ENCODE results near the gene CELF1.
"Not testable (repeated sequence)": the region's sequence is repeated elsewhere in the genome, so short reads cannot be mapped to it uniquely, and the experiment has no call there.

The CELF1 gene

GRCh38 chr11:47586098-47586855 lies 33.3 kb upstream of the CELF1 start, which contains the start of gene FAM180B:
Gene FAM180B (plus strand): TSS chr11:47586678. CDS start chr11:47586769, 91 bp downstream.
- Mint-ChIP-seq H3K9me3 (no peaks in the 10 kb centered on the region), H3K4me1 (peaks cover 7% of the 10 kb centered on the region), H3K27ac (peak within 1 kb of the TSS; percentile 79), H3K4me3 (no peak within 1 kb of the TSS), H3K36me3 (peaks cover 12% of the 10 kb centered on the region), H3K27me3 (no peaks in the 10 kb centered on the region)

- no peak overlapping the region for H3K4me3 Mint-ChIP-seq
- H3K9me3 Mint-ChIP-seq, result no peaks in the 10 kb centered on the region
- H3K27me3 Mint-ChIP-seq, result no peaks in the 10 kb centered on the region
- H3K36me3 Mint-ChIP-seq, result peaks cover 12% of the 10 kb centered on the region
- peaks cover 23% of the 10 kb centered on the region for H3K4me1 Mint-ChIP-seq
- H3K27ac Mint-ChIP-seq, result peak overlapping the region; percentile 73
These were observed 30.9 kb upstream of the CELF1 start for GRCh38 chr11:47583844-47584243.

- Mint-ChIP-seq H3K4me1 (peaks cover 41% of the 10 kb centered on the region), H3K27ac (peak within 1 kb of the TSS; percentile 98), H3K4me3 (peak within 1 kb of the TSS; percentile 97), H3K9me3 (no peaks in the 10 kb centered on the region), H3K27me3 (no peaks in the 10 kb centered on the region), H3K36me3 (peaks cover 13% of the 10 kb centered on the region)
These were observed 25.9 kb upstream of the CELF1 start, which contains the start of the genes KBTBD4 and NDUFS3 for GRCh38 chr11:47578524-47579494. Gene KBTBD4 (minus strand): TSS chr11:47578970. CDS start chr11:47578951, 19 bp downstream. Gene NDUFS3 (plus strand): TSS chr11:47579074. CDS start chr11:47579092, 18 bp downstream.

- H3K27me3 Mint-ChIP-seq, result no peaks in the 10 kb centered on the region
- H3K27ac Mint-ChIP-seq, result peak overlapping the region; percentile 68
- H3K4me1 Mint-ChIP-seq, result peaks cover 47% of the 10 kb centered on the region
- H3K9me3 Mint-ChIP-seq, result no peaks in the 10 kb centered on the region
- H3K4me3 Mint-ChIP-seq, result peak overlapping the region; percentile 97
- H3K36me3 Mint-ChIP-seq, result peaks cover 12% of the 10 kb centered on the region
These were observed 24.6 kb upstream of the CELF1 start for GRCh38 chr11:47577460-47578041.

- H3K9me3 Mint-ChIP-seq, result no peaks in the 10 kb centered on the region
- H3K4me1 Mint-ChIP-seq, result peaks cover 26% of the 10 kb centered on the region
- no peaks in the 10 kb centered on the region for H3K27me3 Mint-ChIP-seq
- peaks cover 7% of the 10 kb centered on the region for H3K36me3 Mint-ChIP-seq
- no peak overlapping the region for H3K27ac Mint-ChIP-seq
- no peak overlapping the region for H3K4me3 Mint-ChIP-seq
These were observed 20.4 kb upstream of the CELF1 start for GRCh38 chr11:47573321-47573720.

GRCh38 chr11:47572715-47573255 lies 19.9 kb upstream of the CELF1 start:
- H3K27me3 Mint-ChIP-seq, result no peaks in the 10 kb centered on the region
- no peak overlapping the region for H3K4me3 Mint-ChIP-seq
- no peaks in the 10 kb centered on the region for H3K9me3 Mint-ChIP-seq
- no peak overlapping the region for H3K27ac Mint-ChIP-seq
- peaks cover 23% of the 10 kb centered on the region for H3K4me1 Mint-ChIP-seq
- H3K36me3 Mint-ChIP-seq, result peaks cover 7% of the 10 kb centered on the region

DNA sequence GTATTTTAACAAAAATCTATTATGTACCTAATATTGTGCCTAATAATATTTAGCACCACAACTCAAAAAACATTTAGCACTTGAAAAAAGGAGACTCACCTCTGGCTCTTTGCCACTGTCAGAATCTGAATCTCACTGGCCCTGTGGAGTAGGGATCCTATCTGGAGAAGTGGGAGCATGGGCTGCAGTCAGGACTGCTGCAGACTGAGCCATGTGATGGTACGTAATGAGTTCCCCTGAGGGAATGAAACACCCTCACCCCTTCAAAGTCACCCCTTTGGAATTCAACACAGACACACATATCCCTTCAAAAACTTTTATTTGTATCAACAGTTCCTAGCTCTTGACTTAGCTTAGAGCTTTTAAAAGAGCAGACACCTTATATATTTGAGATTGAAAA lies 19.0 kb upstream of the CELF1 start:
- Mint-ChIP-seq H3K4me1 (peaks cover 16% of the 10 kb centered on the region), H3K4me3 (no peak overlapping the region), H3K36me3 (peaks cover 5% of the 10 kb centered on the region), H3K9me3 (no peaks in the 10 kb centered on the region), H3K27ac (no peak overlapping the region), H3K27me3 (no peaks in the 10 kb centered on the region)

- Mint-ChIP-seq H3K36me3 (peaks cover 5% of the 10 kb centered on the region), H3K27ac (no peak overlapping the region), H3K27me3 (no peaks in the 10 kb centered on the region)
These were observed 18.4 kb upstream of the CELF1 start for GRCh38 chr11:47571357-47571729.

GRCh38 chr11:47570651-47571356 lies 17.9 kb upstream of the CELF1 start:
- Mint-ChIP-seq H3K27ac (no peak overlapping the region), H3K4me1 (peaks cover 19% of the 10 kb centered on the region), H3K9me3 (no peaks in the 10 kb centered on the region), H3K36me3 (peaks cover 4% of the 10 kb centered on the region), H3K4me3 (no peak overlapping the region), H3K27me3 (no peaks in the 10 kb centered on the region)

More at GRCh38 chr11:47571357-47571729, 18.4 kb upstream of the CELF1 start:
- H3K4me1 Mint-ChIP-seq, result peaks cover 18% of the 10 kb centered on the region
- H3K4me3 Mint-ChIP-seq, result no peak overlapping the region
- H3K9me3 Mint-ChIP-seq, result no peaks in the 10 kb centered on the region

DNA sequence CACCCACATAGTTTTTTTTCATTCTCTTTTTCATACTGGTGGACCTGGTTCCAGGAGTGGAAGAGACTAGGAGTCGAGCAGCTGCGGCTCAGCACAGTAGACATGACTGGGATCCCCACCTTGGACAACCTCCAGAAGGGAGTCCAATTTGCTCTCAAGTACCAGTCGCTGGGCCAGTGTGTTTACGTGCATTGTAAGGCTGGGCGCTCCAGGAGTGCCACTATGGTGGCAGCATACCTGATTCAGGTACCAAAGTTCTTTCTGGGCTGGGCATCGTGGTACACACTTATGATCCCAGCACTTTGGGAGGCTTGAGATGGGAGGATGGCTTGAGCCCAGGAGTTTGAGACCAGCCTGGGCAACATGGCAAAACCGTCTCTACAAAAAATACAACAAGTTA lies 16.7 kb upstream of the CELF1 start:
- Mint-ChIP-seq H3K27me3 (no peaks in the 10 kb centered on the region), H3K27ac (no peak overlapping the region), H3K4me3 (no peak overlapping the region), H3K4me1 (peaks cover 23% of the 10 kb centered on the region), H3K36me3 (peaks cover 4% of the 10 kb centered on the region), H3K9me3 (no peaks in the 10 kb centered on the region)

DNA sequence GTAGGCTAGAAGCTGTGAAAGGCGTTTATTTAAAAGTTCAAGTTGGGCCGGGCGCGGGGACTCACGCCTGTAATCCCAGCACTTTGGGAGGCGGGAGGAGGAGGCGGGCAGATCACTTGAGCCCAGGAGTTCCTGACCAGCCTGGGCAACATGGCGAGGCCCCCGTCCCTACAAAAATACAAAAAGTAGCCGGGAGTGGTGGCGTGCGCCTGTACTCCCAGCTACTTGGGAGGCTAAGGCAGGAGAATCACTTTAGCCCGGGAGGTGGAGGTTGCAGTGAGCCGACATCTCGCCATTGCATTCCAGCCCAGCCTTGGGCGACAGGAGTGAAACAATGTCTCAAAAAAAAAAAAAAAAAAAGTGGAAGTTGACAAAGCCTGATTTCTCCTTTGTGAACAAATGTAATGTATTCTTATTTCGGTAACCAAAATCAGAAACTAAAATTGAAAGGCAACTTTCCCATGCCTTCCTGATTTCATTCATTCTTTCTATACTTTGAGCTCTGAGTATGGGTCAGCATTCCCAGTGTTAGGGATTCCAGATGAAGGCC lies 13.3 kb upstream of the CELF1 start:
- peaks cover 19% of the 10 kb centered on the region for H3K4me1 Mint-ChIP-seq
- no peaks in the 10 kb centered on the region for H3K27me3 Mint-ChIP-seq
- peak overlapping the region; percentile 87 for H3K4me3 Mint-ChIP-seq
- H3K36me3 Mint-ChIP-seq, result no peaks in the 10 kb centered on the region
- H3K9me3 Mint-ChIP-seq, result no peaks in the 10 kb centered on the region
- peak overlapping the region; percentile 59 for H3K27ac Mint-ChIP-seq

GRCh38 chr11:47565340-47566148 lies 12.6 kb upstream of the CELF1 start, which contains the start of gene PTPMT1:
Gene PTPMT1 (plus strand): TSS chr11:47565599. CDS start chr11:47565623, 24 bp downstream.
- no peaks in the 10 kb centered on the region for H3K9me3 Mint-ChIP-seq
- H3K27ac Mint-ChIP-seq, result peak within 1 kb of the TSS; percentile 83
- H3K4me1 Mint-ChIP-seq, result peaks cover 15% of the 10 kb centered on the region
- no peaks in the 10 kb centered on the region for H3K27me3 Mint-ChIP-seq
- peak within 1 kb of the TSS; percentile 87 for H3K4me3 Mint-ChIP-seq
- no peaks in the 10 kb centered on the region for H3K36me3 Mint-ChIP-seq

DNA sequence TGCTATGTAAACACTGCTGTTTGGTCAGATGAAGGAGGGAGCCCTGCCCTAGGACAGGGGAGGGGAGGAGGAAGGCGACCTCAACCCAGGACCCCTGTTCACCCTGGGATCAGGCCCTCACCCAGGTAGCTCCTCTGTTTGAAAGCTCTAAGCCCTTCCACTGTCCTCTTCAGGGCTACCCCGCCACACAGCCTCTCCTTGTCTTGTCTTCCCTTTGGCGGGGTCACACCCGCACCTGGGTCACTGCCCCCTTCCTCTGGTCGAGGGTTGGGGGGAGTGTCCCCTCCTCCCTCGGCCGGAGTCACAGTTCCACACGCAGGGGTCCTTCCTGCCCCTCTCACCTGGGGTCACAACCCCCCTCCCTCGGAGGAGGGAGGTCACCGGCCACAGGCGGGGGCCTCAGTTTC lies 12.0 kb upstream of the CELF1 start:
- Mint-ChIP-seq H3K27me3 (no peaks in the 10 kb centered on the region), H3K4me3 (peak overlapping the region; percentile 87), H3K4me1 (peaks cover 18% of the 10 kb centered on the region), H3K27ac (peak overlapping the region; percentile 83), H3K36me3 (no peaks in the 10 kb centered on the region), H3K9me3 (no peaks in the 10 kb centered on the region)

- not testable (repeated sequence) for H3K9me3 Mint-ChIP-seq, H3K27me3 Mint-ChIP-seq, H3K27ac Mint-ChIP-seq, H3K36me3 Mint-ChIP-seq
- peaks cover 18% of the 10 kb centered on the region for H3K4me1 Mint-ChIP-seq
- peak overlapping the region; percentile 62 for H3K4me3 Mint-ChIP-seq
These were observed 11.4 kb upstream of the CELF1 start for GRCh38 chr11:47564366-47564765.
